A549 (cell line): ENCODE measurements around the gene CUX1. TPM values are rescaled to one million over a fixed set of nuclear protein-coding genes. Genes with fewer than 3 reads are reported as not detected.

Experiments used
- ATAC-seq, 2 experiments: fragments of 200-7000 bp in 1 of 2; fragments of >200 bp in 1 of 2; cut with Nextera tagmentation in 1 of 2; cut with Tn5 transposase in 1 of 2; 3 replicates each; pipeline versions ENCODE4 v1.8.0 to v1.9.1; 2018 to 2020; ENCODE audit warnings: mild to moderate bottlenecking in 1 of 2, moderate library complexity in 1 of 2
- CTCF ChIA-PET: fragments of 300-600 bp; sonication (Branson Sonifier 250); formaldehyde crosslinking; extraction: SDS; loops from one replicate; lab custom pipeline; 2021; ENCODE audit warnings: antibody characterized with exemption, inconsistent platforms; lab: Yijun Ruan, JAX
- POLR2A ChIA-PET: fragments of 350-600 bp; formaldehyde crosslinking; extraction: SDS; loops from one replicate; lab custom pipeline; 2021; ENCODE audit warnings: antibody characterized with exemption, inconsistent platforms; lab: Yijun Ruan, JAX
- DNase-seq, 2 experiments: peaks; one replicate each; pipeline versions ENCODE4 v3.0.0 to v3.0.0-alpha.2; 2011 to 2016; ENCODE audit warnings: low read depth in 1 of 2, low spot score in 1 of 2
- FAIRE-seq: peaks from 2 replicates; lab custom pipeline; 2011; peaks lifted over from hg19 to GRCh38; lab: Jason Lieb, UNC
- H3K27ac ChIP-seq, 2 experiments: fragments of >200 bp; sonication (Bioruptor Twin); formaldehyde crosslinking; 3 replicates each; pipeline ENCODE4 v1.5.1; 2016 to 2017
- H3K4me1 ChIP-seq: fragments of >200 bp; sonication (Bioruptor Twin); formaldehyde crosslinking; 3 replicates; pipeline ENCODE4 v1.6.1; 2016
- H3K4me2 ChIP-seq: fragments of >200 bp; sonication (Bioruptor Twin); formaldehyde crosslinking; 3 replicates; pipeline ENCODE4 v1.6.1; 2016
- H3K4me3 ChIP-seq: fragments of >200 bp; sonication (Bioruptor Twin); formaldehyde crosslinking; 3 replicates; pipeline ENCODE4 v1.5.1; 2016
- H3K9me3 ChIP-seq: fragments of >200 bp; sonication (Bioruptor Twin); formaldehyde crosslinking; 3 replicates; pipeline ENCODE4 v1.6.1; 2016
- BCL3 ChIP-seq: fragments of >200 bp; sonication (Bioruptor Twin); formaldehyde crosslinking; IDR thresholded peaks from 3 replicates; pipeline ENCODE4 v1.6.1; 2016
- BHLHE40 ChIP-seq: IDR thresholded peaks from 2 replicates; pipeline ENCODE4 v1.6.1; 2012; ENCODE audit warnings: low read depth, low read length, inconsistent platforms
- CBX2 ChIP-seq: fragments of 200-600 bp; sonication (generic); IDR thresholded peaks from 2 replicates; pipeline ENCODE4 v1.6.1; 2016; ENCODE audit warnings: low read depth, mild to moderate bottlenecking, borderline replicate concordance
- CBX8 ChIP-seq: fragments of 200-600 bp; sonication (generic); IDR thresholded peaks from 2 replicates; pipeline ENCODE4 v1.6.1; 2016
- CEBPB ChIP-seq, 2 experiments: fragments of >200 bp in 1 of 2; sonication (Bioruptor Twin) in 1 of 2; formaldehyde crosslinking in 1 of 2; IDR thresholded peaks; 2 replicates each; pipeline ENCODE4 v1.6.1; 2012 to 2016
- CTCF ChIP-seq: fragments of >200 bp; sonication (Bioruptor Twin); formaldehyde crosslinking; IDR thresholded peaks from 3 replicates; pipeline ENCODE4 v1.5.1; 2016
- E2F6 ChIP-seq: IDR thresholded peaks from 2 replicates; pipeline ENCODE4 v1.6.1; 2012; ENCODE audit warnings: low read depth, borderline replicate concordance
- EHF ChIP-seq: fragments of 250-450 bp; sonication (Bioruptor Pico); IDR thresholded peaks from 2 replicates; pipeline ENCODE4 v1.5.0; 2020; ENCODE audit warnings: mild to moderate bottlenecking
- EHMT2 ChIP-seq: fragments of 200-600 bp; sonication (generic); IDR thresholded peaks from 2 replicates; pipeline ENCODE4 v1.6.1; 2016; ENCODE audit warnings: antibody characterized with exemption, low read depth, mild to moderate bottlenecking, moderate library complexity
- FOXS1 ChIP-seq: fragments of 250-450 bp; sonication (Bioruptor Pico); IDR thresholded peaks from 2 replicates; pipeline ENCODE4 v1.5.0; 2020; ENCODE audit warnings: mild to moderate bottlenecking, moderate library complexity
- HES2 ChIP-seq: fragments of >200 bp; sonication (Bioruptor Twin); formaldehyde crosslinking; IDR thresholded peaks from 2 replicates; pipeline ENCODE4 v1.6.1; 2016
- HOXB13 ChIP-seq: fragments of 250-450 bp; sonication (Bioruptor Pico); IDR thresholded peaks from 2 replicates; pipeline ENCODE4 v1.5.0; 2020; ENCODE audit warnings: low read depth, mild to moderate bottlenecking, moderate library complexity
- JUNB ChIP-seq: fragments of >200 bp; sonication (Bioruptor Twin); formaldehyde crosslinking; IDR thresholded peaks from 2 replicates; pipeline ENCODE4 v1.6.1; 2016
- KDM1A ChIP-seq: fragments of 200-600 bp; sonication (generic); IDR thresholded peaks from 2 replicates; pipeline ENCODE4 v1.6.1; 2016; ENCODE audit warnings: low read depth, mild to moderate bottlenecking
- KDM5A ChIP-seq: fragments of 200-600 bp; sonication (generic); IDR thresholded peaks from 2 replicates; pipeline ENCODE4 v1.6.1; 2016; ENCODE audit warnings: antibody characterized with exemption, mild to moderate bottlenecking
- MYC ChIP-seq: IDR thresholded peaks from 2 replicates; pipeline ENCODE4 v1.6.1; 2012; ENCODE audit warnings: mild to moderate bottlenecking, inconsistent platforms, low read length, improper control_type of control experiment, borderline replicate concordance
- NFE2L2 ChIP-seq: fragments of 150-350 bp; conservative IDR thresholded peaks from 2 replicates; pipeline ENCODE4 v1.6.1; 2014; ENCODE audit warnings: low read length
- NPAS2 ChIP-seq: fragments of 250-450 bp; sonication (Bioruptor Pico); IDR thresholded peaks from 2 replicates; pipeline ENCODE4 v1.8.0; 2022; ENCODE audit warnings: mild to moderate bottlenecking, moderate library complexity, borderline replicate concordance
- PHF8 ChIP-seq: fragments of 200-600 bp; sonication (generic); IDR thresholded peaks from 2 replicates; pipeline ENCODE4 v1.6.1; 2016; ENCODE audit warnings: low read depth, mild to moderate bottlenecking, antibody characterized with exemption, moderate library complexity, borderline replicate concordance
- RAD21 ChIP-seq, 2 experiments: fragments of >200 bp in 1 of 2; sonication (Bioruptor Twin) in 1 of 2; formaldehyde crosslinking in 1 of 2; IDR thresholded peaks in 1 of 2; conservative IDR thresholded peaks in 1 of 2; 2 replicates in 1 of 2; 3 replicates in 1 of 2; pipeline ENCODE4 v1.6.1; 2012 to 2018; ENCODE audit warnings: inconsistent platforms in 1 of 2
- RCOR1 ChIP-seq: fragments of 150-350 bp; IDR thresholded peaks from 2 replicates; pipeline ENCODE4 v1.6.1; 2014; ENCODE audit warnings: antibody characterized with exemption, low read length, low read depth
- RFX5 ChIP-seq: fragments of 450-650 bp; IDR thresholded peaks from 2 replicates; pipeline ENCODE4 v1.7.1; 2014; ENCODE audit warnings: antibody characterized with exemption, mild to moderate bottlenecking, moderate library complexity
- RNF2 ChIP-seq: fragments of 200-600 bp; sonication (generic); IDR thresholded peaks from 2 replicates; pipeline ENCODE4 v1.6.1; 2016; ENCODE audit warnings: low read depth, mild to moderate bottlenecking, antibody characterized with exemption, moderate library complexity, borderline replicate concordance
- SREBF2 ChIP-seq: fragments of 450-650 bp; IDR thresholded peaks from 2 replicates; pipeline ENCODE4 v1.6.1; 2014; ENCODE audit warnings: mild to moderate bottlenecking, moderate library complexity
- TFCP2L1 ChIP-seq: fragments of 250-450 bp; sonication (Bioruptor Pico); IDR thresholded peaks from 2 replicates; pipeline ENCODE4 v1.5.0; 2021; ENCODE audit warnings: mild to moderate bottlenecking
- USF2 ChIP-seq: fragments of 450-650 bp; IDR thresholded peaks from 2 replicates; pipeline ENCODE4 v1.6.1; 2014; ENCODE audit warnings: antibody characterized with exemption
- ZSCAN20 ChIP-seq: fragments of 250-450 bp; sonication (Bioruptor Pico); IDR thresholded peaks from 2 replicates; pipeline ENCODE4 v1.8.0; 2022; ENCODE audit warnings: mild to moderate bottlenecking, moderate library complexity
- WGBS: methylation state at CpG from one replicate; pipeline ENCODE4 v1.1.6; 2017; ENCODE audit errors: missing lambda C conversion rate; 5-methylcytosine and 5-hydroxymethylcytosine counted together
- polyA plus RNA-seq, 4 experiments: library from polyadenylated mRNA; depleted of rRNA in 3 of 4; stranded (reverse); fragments of >200 nt; fragmentation: RNase III in 1 of 4; extraction: RNeasy Plus Mini Kit Qiagen cat#74134 plus additional on column Dnase treatment in 1 of 4; gene quantifications; 2 replicates in 3 of 4; 3 replicates in 1 of 4; pipeline ENCODE4 v1.2.3, GENCODE V29; 2011 to 2017

CUX1 gene
- polyA plus RNA-seq, 2 of the 4 experiments (the other 2 are of a cell fraction): 32.7 to 33.4 TPM

- CTCF ChIA-PET: interaction anchor here (1.6 kb wide), 1 partner anchor 8 kb away, joined by 5 read pairs; no protein-coding TSS in a partner anchor
- Histone ChIP-seq H3K4me2 (peak overlapping the region; percentile 45), H3K27ac (peak overlapping the region; percentile 38 to 93), H3K4me3 (no peak overlapping the region), H3K4me1 (peaks cover 52% of the 10 kb centered on the region)
- WGBS: 57% methylated on average over 11 of the region's 11 CpGs
- TF ChIP-seq CBX8 (no peak), CEBPB (IDR thresholded peaks at IDR 0.05) (0 out of 4 replicates have a peak, but pooled peaks of 1 of the 2 experiments have one; percentile 7), NPAS2 (CRISPR knock-in tag) (no peak), RCOR1 (no peak), RNF2 (no peak)
- TF ChIP-seq, all 56 proteins: peak for 1
- peak; percentile 69 to 77 for ATAC-seq
- POLR2A ChIA-PET: interaction anchor here (1.0 kb wide), 1 partner anchor 9 kb away, joined by 3 read pairs; no protein-coding TSS in a partner anchor
- H3K9me3 ChIP-seq: no peaks in the 10 kb centered on the region
- no peak for FAIRE-seq
- peak in 1 of 2 experiments; percentile 74 for DNase-seq
Observed at GRCh38 chr7:101891936-101892640, 74.7 kb downstream of the CUX1 start.

- no peak overlapping the region for H3K4me2 ChIP-seq
- no peak for ATAC-seq
- peaks cover 37% of the 10 kb centered on the region for H3K4me1 ChIP-seq
- peak overlapping the region in 1 of 2 experiments; percentile 50; a peak in 2 of 6 replicates for H3K27ac ChIP-seq
- CTCF ChIA-PET: no interaction called here
- H3K4me3 ChIP-seq: no peak overlapping the region
- no peaks in the 10 kb centered on the region for H3K9me3 ChIP-seq
- DNase-seq: no peak
- WGBS: 92% methylated on average over 13 of the region's 13 CpGs
- FAIRE-seq: no peak
- POLR2A ChIA-PET: interaction anchor here (1.0 kb wide), 1 partner anchor 11 kb away, joined by 3 read pairs; no protein-coding TSS in a partner anchor
- TF ChIP-seq RFX5 (no peak), KDM5A (no peak), RNF2 (no peak), TFCP2L1 (no peak), KDM1A (no peak), ZSCAN20 (CRISPR knock-in tag) (no peak), JUNB (no peak)
Observed at GRCh38 chr7:101893341-101894082, 76.1 kb downstream of the CUX1 start.

GRCh38 chr7:101896316-101896715, 78.9 kb downstream of the CUX1 start:
- ATAC-seq (no peak), FAIRE-seq (no peak), DNase-seq (no peak)
- 94% methylated on average over 9 of the region's 9 CpGs for WGBS
- no peaks in the 10 kb centered on the region for H3K9me3 ChIP-seq
- ChIA-PET CTCF (interaction anchor here (0.7 to 2.3 kb wide), 6 partner anchors 10 to 547 kb away, joined by 3 to 8 read pairs (median 4); no protein-coding TSS in a partner anchor), POLR2A (interaction anchor here (0.7 kb wide), 1 partner anchor 46 kb away, joined by 5 read pairs; no protein-coding TSS in a partner anchor)
- no peak overlapping the region for H3K4me2 ChIP-seq
- no peak overlapping the region for H3K4me3 ChIP-seq
- no peak for TF ChIP-seq USF2
- no peak for TF ChIP-seq EHF
- no peak for TF ChIP-seq BHLHE40
- no peak for TF ChIP-seq BCL3
- no peak for TF ChIP-seq EHMT2
- TF ChIP-seq HES2: no peak
- TF ChIP-seq MYC: no peak
- TF ChIP-seq HOXB13 (CRISPR knock-in tag): no peak
- no peak for TF ChIP-seq CTCF
- TF ChIP-seq PHF8: no peak
- TF ChIP-seq CEBPB (IDR thresholded peaks at IDR 0.05): no peak
- TF ChIP-seq SREBF2: no peak
- no peak for TF ChIP-seq RAD21 (conservative IDR thresholded peaks at IDR 0.05 in 1 of 2, IDR thresholded peaks at IDR 0.05 in 1 of 2)
- TF ChIP-seq RNF2: no peak
- no peak for TF ChIP-seq E2F6
- TF ChIP-seq CBX2: no peak
- TF ChIP-seq FOXS1 (CRISPR knock-in tag): no peak
- TF ChIP-seq KDM1A: no peak
- no peak for TF ChIP-seq NFE2L2
- H3K4me1 ChIP-seq: peaks cover 25% of the 10 kb centered on the region
- H3K27ac ChIP-seq: no peak overlapping the region
